ENCODE results near the gene CRAMP1.

- TF ChIP-seq POLR2AphosphoS5 (IDR thresholded peaks at IDR 0.05; ENCODE audit: low read depth, low read length) (no peak), SP1 (IDR thresholded peaks at IDR 0.05; ENCODE audit: low read depth) (no peak), EZH2phosphoT487 (IDR thresholded peaks at IDR 0.05; ENCODE audit: borderline replicate concordance) (no peak), EZH2 (IDR thresholded peaks at IDR 0.05) (no peak), CBX3 (IDR thresholded peaks at IDR 0.05; ENCODE audit: low read depth) (no peak), MAX (IDR thresholded peaks at IDR 0.05) (no peak), CTCF (IDR thresholded peaks at IDR 0.05 in 2 of 3, conservative IDR thresholded peaks at IDR 0.05 in 1 of 3; ENCODE audit: borderline replicate concordance in 1 of 3, insufficient read depth in 1 of 3, low read depth in 2 of 3, low read length in 2 of 3) (no peak), SIN3A (IDR thresholded peaks at IDR 0.05; ENCODE audit: low read depth) (no peak), POLR2A (IDR thresholded peaks at IDR 0.05; ENCODE audit: borderline replicate concordance, extremely low read depth, insufficient read depth, insufficient read length) (no peak), TCF7L2 (IDR thresholded peaks at IDR 0.05; ENCODE audit: borderline replicate concordance, extremely low read depth, insufficient read depth, insufficient read length) (no peak), ATF3 (IDR thresholded peaks at IDR 0.05) (no peak), ZFX (IDR thresholded peaks at IDR 0.05) (no peak), REST (IDR thresholded peaks at IDR 0.05; ENCODE audit: low read depth) (no peak)
These were observed 30.0 kb downstream of the CRAMP1 start for GRCh38 chr16:1642148-1642547.
